GF-D8 (cell line): ENCODE measurements around the gene TRABD2B.

ENCODE experiments used
- DNase-seq: peaks from one replicate; lab custom pipeline; 2025; lab: John Stamatoyannopoulos, UW

TRABD2B gene

DNA sequence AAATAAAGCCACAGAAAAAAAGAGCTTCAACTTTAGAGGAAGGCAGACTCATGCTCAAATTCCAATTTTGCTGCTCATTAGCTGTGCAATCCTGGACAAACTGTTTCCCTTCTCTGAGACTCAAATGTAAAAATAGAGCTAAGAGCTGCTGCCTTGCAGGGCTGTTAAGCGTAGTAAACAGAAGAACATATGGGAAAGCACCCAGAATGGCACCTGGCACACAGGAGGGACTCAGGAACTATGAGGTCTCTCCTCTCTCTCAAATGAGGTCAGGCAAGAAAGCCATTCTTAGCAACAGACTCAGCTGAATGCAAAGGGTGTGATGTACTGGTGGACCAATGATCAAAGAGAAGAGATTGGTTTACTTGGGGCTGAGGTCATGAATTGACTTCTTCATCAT, 61.3 kb downstream of the TRABD2B start:
- DNase-seq: no peak

DNA sequence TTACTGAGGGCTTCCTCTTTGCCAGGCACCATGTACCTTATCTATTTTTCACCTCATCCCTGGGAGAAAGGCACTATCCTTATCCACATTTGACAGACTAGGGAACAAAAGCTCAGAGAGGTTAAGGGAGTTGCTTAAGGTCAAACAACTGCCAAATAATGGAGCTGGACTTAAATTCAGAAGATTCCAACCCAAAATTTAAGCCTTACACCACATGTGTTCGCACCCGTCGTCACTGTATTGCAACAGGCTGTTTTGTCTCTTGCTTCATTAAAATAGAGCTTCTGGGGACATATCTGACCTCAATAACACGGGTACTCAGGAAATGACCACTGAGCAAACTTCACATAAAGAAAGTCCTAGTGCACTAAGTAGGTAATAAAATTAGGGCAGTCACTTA, 62.0 kb downstream of the TRABD2B start:
- no peak for DNase-seq

DNA sequence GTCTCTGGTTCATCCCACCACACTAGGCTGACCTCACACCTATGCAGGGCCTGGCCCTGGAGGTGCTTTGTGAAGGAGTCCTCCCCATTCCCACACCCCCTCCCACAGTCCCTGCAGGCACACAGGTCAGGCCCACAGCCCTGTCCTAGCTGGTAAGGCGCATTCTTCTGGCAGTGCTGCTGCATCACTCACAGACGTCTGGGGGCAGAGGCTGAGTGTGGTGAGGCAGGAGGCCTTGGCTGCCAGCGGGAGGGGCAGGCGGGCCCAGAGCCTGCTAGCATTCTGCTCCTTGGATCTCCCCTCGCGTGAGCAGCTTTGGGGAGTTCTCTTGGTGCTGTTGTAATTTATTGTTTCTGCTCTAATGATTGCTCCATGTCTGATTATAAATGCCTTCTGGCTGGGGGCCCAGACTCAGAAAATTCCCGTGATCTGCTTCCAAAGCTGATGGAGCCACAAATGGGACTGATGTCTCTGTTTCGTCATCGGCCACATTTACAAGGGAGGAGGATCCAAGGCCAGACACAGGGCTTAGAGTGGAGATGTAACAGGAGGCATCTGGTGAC, 62.9 kb downstream of the TRABD2B start:
- no peak for DNase-seq

- no peak for DNase-seq
Observed at GRCh38 chr1:47932743-47933142, 64.4 kb downstream of the TRABD2B start.

- no peak for DNase-seq
Observed at GRCh38 chr1:47931395-47931794, 65.8 kb downstream of the TRABD2B start.

DNA sequence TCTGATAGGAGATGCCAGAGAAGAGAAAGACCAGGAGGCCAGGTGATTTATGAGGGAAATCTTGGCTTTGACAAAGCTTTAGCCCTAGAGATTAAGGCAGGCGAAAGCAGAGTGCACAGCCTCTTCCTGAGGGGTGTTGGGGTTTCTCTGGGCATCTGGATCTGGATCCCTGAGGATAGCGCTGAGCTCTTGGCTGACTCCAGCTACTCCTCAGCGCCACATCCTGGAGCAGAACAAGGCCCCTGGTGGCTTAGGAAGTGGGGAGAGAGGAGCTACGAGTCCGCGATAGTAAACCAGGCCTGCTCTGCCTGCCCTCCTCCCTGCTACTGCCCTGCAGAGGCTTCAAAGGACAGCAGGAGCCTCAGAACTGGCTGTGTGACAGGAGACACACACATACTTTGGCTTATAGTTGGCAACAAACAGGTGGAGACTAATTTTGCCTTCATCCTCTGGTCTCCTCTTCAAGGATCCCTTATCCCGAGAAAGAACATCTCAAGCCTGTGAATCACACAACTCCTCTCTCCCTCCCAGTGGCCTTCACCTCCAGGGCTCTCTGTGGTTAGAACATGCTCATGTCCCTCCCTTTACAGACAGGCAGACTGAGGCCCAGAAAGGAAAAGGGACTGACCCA, 66.9 kb downstream of the TRABD2B start:
- DNase-seq: no peak

DNA sequence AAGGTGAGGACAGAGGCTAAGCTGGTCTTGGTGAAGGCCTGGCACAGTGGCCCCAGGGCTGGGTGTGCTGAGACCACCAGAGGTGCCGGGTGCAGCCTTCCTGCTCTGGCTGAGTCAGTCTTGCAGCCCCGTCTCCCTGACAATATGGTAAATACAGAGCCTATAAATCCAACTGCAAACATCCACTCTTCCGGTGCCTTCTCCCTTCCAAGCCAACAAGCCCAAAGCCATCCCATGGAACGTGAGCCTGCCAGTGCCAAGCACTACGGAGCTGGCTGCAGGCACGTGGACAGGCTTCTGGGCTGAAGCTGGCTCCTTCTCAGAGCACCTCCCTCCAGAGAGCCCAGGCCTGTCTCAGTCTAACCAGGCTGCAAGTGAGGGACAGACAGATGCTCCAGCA, 70.0 kb downstream of the TRABD2B start:
- no peak for DNase-seq

- no peak for DNase-seq
Observed at GRCh38 chr1:47926461-47926999, 70.7 kb downstream of the TRABD2B start.

DNA sequence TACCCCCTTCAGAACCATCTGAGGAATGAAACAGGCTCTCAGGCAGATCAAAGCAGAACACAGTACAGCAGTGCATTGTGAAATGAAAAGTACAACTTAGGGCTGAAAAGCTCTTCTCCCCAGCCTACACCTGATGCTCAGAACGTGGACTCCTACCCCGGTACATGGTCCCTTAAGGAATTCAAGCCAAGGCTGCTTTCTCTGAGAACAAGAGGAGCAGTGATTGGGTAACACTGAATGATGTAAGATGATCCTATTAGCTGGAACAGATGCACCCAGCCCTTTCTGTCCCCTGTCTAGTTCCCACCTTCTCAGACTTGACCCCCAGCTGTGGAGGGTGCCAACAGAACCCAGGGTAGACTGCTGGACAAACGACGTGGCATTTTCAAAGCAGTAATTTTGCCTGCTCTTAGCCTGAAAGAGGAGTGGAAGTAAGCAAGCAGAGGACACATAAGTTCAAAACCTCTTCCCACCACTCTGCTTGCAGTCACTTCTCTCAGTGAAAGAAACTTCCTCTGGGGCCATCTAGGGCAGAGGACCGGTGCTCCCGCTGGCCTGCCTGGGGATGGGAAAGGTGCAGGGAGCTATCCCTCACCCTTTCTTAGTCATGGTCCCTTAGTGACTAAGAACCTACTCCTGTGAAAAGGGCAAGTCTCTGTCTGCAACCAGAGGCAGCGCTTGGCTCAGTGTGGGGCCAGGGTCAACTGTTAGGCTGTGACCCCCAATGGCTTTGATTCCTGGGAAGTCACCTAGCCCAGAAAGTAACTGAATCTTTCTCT, 72.7 kb downstream of the TRABD2B start:
- no peak for DNase-seq

DNA sequence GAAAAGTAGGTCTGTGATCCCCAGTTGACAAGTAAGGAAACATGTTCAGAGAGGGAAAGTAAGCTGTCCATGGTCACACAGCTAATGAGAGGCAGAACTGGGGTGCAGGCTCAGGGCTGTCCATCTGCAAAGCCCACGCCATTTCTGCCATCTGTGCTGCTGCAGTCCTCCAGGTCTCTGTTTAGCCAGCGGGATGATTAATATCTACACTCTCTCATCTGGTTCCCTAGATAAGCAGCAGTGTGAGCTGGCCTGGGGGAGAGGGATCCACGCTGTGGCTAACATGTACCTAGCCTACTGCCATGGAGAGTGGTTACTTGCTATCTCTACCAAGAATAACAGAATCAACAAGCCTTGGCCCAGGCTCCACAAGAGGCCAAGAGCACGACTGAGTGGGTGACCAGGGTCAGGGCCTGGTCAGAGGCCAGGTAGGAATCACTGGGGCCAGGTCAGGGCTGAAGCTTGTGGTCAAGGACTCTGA, 75.2 kb downstream of the TRABD2B start:
- DNase-seq: no peak

- no peak for DNase-seq
Observed at GRCh38 chr1:47919113-47919833, 77.9 kb downstream of the TRABD2B start.

DNA sequence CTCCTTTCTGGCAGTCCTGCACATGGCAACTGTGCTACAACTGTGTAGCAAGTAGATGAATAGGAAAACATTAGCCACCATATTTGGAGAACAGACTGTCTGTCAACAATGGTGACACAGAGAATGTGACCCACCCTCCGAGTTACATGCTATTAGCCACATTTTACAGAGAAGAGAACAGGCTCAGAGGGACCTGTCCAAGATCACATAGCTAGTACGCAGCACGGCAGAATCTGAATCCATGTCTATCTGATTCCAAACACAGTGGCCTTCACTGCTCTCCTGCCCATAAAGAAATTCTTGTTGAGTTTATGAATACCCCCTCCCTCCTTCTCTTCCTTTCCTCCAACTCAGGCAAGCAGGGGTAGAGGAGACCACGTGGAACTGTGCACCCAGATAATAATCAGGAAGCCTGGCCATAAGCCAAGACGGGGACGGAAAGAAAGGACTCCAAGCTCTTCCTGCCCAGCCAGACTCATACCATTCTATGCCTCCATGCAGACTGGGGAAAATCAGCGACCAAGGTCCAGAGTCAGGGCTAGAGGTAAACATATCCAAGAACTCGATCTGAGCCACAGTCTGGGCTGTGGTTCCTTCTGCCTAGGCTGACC, 78.8 kb downstream of the TRABD2B start:
- no peak for DNase-seq

DNA sequence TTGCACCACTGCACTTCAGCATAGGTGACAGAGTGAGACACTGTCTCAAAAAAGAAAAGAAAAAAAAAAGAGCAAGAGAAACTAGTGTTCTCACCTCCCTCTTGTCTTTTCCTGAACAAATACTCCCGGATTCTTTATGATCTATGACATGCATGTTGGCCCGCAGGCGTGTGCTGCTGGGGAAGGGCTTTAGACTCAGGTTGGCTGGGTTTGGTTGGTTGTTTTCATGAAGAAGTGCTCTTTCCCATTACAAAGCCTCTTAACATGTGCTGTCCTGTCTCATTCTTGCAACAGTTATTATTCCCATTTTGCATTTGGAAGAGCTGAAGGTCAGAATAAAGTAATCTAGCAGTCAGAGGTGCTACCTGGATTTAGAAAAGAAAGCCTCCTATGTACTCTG, 79.5 kb downstream of the TRABD2B start:
- no peak for DNase-seq

GRCh38 chr1:47915677-47916353, 81.4 kb downstream of the TRABD2B start:
- DNase-seq: no peak

DNA sequence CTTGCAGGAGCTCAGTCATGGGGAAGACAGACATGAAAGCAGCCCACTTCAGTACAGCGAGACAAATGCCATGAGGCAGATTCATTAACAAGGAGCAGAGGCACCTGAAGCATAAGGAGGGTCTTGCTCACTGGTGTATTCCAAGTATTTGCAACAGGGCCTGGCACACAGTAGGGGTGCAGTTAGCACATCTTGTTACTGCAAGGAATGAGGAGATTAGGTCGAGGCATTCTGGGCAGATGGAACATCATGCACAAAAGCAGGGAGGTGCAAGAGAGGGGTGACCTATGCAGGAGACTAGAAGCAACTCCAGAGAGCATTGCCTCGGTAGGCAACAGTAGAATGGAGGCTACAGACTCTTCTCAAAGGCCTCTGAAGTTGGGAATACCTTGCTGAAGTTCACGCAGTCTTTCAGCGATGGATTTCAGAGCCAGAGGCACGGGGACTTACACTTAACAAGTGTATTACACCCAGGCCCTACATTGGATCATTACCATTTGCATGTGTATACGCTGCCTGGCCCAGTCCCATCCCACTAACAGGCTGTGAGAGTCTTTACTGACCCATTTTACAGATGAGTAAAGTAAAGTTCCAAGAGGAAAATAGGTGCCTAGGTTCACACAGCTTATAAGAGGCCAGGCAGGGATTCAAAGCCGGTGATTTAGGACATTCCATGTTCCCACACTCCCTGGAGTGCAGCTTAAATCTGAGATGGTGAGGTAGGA, 82.1 kb downstream of the TRABD2B start:
- DNase-seq: no peak

GRCh38 chr1:47914218-47914938, 82.8 kb downstream of the TRABD2B start:
- no peak for DNase-seq

- no peak for DNase-seq
Observed at GRCh38 chr1:47913225-47913823, 83.9 kb downstream of the TRABD2B start.

DNA sequence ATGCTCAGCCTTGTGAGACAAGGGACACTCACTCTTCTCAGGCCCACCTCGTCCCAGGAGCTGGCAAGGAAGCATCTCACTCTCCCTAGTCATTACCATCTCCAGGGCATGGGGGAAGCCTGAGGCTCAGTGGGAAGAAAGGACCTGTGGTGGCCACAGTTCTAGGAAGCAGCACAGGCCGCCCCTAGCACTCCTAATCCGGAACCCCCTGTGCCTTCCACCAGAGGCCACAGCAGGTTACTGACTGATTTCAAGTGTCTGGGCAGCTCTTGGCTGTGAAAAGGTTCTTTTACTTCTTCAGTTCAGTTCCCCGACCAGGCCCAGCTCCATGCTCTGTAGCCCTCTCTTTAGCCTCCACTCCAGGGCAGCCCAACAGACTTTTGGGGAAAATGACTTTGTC, 84.4 kb downstream of the TRABD2B start:
- no peak for DNase-seq

DNA sequence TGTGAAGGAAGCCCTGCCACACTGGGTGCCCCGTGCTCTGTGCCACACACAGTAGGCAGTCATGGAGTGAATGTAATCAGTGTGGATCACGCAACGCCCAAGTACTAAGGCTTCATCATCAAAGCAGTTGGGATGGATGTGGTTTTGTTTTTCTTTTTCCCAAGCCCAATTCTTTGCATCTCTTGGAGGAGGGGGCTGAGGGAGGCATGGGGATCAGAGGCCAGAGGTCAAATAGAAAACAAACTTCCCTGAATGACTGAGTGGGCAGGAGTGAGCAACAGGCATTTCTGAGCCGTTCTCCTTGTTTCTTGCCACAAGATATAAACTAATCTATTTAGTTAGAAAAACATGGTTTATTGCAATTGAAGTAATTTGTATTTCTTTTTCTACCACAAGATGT, 85.3 kb downstream of the TRABD2B start:
- DNase-seq: no peak

- DNase-seq: no peak
Observed at GRCh38 chr1:47911424-47911823, 85.8 kb downstream of the TRABD2B start.
